ENCODE results near the gene FZD8.
A peak's percentile ranks its signal among the peaks of the same experiment; 100 is the strongest.
"Not testable (repeated sequence)": the region's sequence is repeated elsewhere in the genome, so short reads cannot be mapped to it uniquely, and the experiment has no call there.

FZD8 gene, protein sequence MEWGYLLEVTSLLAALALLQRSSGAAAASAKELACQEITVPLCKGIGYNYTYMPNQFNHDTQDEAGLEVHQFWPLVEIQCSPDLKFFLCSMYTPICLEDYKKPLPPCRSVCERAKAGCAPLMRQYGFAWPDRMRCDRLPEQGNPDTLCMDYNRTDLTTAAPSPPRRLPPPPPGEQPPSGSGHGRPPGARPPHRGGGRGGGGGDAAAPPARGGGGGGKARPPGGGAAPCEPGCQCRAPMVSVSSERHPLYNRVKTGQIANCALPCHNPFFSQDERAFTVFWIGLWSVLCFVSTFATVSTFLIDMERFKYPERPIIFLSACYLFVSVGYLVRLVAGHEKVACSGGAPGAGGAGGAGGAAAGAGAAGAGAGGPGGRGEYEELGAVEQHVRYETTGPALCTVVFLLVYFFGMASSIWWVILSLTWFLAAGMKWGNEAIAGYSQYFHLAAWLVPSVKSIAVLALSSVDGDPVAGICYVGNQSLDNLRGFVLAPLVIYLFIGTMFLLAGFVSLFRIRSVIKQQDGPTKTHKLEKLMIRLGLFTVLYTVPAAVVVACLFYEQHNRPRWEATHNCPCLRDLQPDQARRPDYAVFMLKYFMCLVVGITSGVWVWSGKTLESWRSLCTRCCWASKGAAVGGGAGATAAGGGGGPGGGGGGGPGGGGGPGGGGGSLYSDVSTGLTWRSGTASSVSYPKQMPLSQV

DNA sequence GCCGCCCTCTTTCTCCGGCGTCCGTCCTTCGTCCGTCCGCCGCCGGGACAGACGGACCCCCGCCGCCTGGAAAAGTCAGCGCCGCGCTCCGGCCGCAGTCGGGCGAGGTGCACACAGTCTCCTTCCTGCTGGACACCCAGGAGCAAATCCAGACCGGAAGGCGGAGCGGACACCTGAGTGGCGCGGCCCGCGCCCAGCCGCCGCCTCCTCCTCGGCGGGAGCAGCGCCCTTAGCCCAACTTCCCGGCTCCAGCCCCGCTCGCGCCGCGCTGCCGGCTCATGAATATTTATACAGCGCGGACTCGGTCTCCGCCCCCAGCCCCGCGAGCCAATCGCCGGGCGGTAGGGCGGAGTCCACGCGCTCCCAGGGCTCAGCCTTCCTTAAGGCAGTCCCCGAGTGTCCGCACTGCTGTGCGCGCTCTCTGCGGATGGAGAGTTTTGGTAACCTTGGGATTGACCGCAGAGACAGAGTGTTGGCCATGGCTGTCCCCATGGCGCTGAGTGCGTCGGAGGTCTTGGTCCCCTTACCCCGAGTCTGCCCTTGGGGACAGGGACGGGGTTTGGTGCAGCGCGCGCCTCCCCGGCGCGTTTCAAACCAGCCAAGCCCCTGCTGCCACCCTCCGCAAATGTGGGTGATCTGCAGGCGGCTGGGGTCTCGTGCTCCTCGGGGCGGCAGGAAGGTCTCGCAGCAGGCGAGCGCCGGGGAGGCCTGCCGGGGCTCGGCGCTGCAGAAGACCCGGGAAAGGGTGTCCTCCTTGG lies at the start of gene FZD8:
TSS of gene FZD8 (minus strand) at position 262 of the 758 bp plus-strand sequence. CDS start 867 bp downstream, outside the sequence.
- peak; percentile 40 for DNase-seq

DNA sequence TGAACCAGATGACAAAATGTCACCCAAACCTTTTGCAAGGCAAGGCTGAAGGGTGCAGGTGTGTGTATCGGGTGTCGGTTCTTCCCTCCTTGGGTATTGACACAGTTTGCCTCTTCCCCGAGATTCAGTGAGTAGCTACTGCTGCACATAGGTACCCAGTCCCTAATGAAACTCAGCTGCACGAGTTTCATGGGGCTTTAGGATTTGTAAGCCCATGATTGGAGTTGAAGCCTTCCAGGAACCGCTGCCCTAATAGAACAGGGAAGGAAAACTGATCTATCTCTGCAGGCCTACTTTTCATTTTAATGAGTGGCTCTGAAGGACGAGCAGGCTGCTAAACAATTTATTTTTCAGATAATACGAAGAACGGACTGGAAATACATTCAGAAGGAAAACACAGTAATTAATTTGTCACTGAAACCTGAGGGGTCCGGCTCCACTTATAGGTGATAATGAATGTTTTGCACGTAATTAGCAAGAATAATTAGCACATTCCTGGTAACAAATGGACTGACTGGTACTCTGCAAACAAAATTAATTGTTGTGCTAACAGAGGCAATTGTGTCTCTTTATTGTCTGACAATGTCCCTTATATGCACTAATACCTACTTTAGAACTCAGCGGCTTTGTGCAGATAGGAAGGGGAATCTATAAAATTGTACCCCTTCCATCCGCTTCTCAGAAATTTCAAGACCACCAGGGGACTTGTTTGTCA lies 49.6 kb upstream of the FZD8 start:
- DNase-seq = no peak

DNA sequence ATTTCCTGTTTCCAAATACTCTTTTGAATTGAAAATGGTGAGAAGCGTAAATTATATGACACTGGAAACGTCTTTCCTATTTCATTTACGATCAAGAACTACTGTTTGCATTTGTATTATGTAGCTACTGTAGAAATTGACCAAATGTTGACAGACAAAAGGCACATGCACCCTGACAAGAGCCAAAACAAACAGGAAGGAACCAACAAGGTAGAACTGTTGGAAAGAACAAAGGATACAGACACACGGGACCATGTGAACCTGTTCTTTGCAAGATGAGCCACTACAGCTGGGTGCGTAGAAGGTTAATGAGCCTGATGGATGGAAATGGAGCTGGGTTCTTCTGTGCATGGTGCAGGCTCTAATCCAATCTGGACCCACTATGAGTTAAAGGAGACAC lies 48.4 kb upstream of the FZD8 start:
- DNase-seq = no peak

DNA sequence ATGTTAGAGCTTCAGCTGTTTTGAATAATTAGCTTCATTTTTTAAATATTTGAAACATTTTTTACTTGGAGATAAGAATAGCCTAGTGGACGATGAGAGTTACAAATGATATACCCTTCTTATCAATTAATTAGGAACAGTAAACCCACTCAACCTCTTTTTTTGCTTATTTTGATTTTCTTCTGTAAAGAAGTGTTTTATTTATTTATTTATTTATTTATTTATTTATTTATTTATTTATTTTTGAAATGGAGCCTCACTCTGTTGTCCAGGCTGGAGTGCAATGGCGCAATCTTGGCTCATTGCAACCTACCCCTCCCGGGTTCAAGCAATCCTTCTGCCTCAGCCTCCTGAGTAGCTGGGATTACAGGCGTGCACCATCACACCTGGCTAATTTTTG lies 43.8 kb upstream of the FZD8 start:
- not testable (repeated sequence) for DNase-seq

DNA sequence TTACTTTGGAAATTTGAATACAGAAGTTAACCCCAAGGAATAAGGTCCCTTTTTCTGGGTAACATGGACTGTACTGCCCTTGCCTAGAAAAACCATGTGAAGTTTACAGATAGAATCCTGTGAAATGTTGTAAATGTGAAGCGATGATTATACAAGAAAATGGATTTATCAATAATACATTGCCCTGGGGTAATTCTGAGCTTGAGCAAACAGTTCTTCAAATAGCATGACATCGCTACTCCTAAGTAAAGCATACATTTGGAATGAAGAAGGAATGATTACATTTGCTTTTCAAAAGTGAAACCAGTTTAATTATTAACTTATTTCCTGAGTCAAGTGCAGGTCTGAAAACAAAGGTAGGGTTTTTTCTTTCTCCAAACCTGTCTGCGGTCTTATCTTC lies 43.3 kb upstream of the FZD8 start:
- peak; percentile 1 for DNase-seq

DNA sequence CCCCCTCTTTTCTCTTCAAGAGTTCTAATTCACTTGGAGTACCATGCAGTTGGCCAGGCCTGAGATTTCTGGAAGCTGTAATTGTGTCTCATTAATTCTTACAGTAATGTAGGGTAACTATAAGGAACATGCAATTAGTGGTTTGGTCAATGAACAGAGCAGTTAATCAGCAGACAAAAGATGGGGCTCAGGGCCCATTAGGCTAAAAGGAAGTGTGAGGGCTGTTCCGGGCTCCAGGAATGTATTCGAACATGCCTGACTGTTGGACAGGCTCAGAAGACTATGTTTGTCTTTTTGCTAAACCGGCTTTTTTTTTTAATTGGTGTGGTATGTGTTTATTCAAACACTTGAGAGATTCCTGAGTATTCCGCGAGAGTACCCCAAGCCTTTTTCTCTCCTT lies 42.5 kb upstream of the FZD8 start:
- DNase-seq = no peak

DNA sequence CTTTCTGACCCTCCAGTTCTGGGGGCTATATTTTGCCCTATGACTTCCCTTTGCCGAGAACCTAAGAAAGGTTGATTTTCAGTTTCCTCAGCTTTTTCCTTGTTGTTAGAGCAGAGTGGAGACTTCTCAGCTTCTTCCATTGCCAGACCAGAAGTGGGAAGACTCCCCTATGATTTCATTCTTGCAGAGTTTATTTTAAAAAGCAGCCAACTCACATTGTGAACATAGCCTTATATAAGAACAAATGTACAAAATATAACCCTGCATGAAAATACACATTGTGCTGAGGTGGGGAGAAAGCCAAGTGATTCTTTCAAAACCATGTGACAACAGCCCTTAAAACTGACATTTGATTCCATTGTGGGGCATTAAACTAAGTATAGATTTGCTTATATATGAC lies 33.8 kb upstream of the FZD8 start:
- no peak for DNase-seq

DNA sequence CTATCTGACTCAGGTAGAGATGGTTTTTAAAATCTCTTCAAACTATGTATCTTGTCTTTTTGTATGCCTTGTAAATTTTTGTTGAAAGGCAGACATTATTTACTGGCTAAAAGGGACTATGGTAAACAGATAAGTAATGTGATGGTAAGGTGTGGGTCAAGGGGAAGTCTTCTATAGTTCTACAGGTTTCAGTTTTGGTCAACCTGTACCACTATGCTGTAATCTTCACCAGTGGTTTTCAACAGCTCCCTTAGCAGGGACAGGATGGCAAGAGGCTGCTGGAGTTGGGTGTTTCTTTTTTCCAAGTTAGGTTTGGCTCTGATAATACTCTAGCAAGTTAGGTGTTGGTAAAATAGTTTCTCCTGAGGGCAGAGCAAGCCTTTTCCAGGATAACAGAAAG lies 32.7 kb upstream of the FZD8 start:
- DNase-seq = no peak

DNA sequence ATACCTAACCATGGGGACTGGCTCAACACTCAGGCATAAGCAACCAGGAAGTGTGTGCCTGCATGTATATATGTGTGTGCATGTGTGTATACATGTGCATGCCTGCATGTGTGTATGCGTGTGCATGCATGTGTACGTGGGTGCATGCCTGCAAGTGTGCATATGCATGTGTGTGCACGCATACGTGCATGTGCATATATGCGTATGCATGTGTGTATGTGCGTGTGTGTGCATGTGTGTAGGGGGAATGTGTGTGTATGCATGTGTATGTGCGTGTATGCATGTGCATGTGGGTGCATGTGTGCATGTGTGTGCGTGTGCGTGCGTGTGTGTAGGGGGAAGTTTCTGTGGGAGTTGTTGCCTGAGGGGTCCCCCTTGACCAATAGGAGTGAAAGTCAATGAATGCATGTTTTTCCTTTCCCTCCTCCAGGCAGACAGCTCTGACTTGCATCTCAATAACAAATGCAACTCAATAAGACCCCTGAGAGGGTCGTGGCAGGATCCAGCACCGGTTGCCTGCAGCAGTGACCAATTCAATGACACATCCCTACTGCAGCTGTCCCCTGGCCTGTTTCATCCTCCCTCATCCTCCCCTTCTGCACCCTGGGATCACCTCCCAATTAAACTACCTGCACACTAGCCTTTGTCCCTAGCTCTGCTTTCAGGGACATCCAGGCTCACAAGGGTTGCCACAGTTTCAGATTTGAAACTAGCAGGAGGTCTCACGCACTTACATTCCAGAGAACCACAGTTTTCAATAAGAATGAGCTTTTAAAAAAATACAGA lies 27.0 kb upstream of the FZD8 start:
- no peak for DNase-seq

DNA sequence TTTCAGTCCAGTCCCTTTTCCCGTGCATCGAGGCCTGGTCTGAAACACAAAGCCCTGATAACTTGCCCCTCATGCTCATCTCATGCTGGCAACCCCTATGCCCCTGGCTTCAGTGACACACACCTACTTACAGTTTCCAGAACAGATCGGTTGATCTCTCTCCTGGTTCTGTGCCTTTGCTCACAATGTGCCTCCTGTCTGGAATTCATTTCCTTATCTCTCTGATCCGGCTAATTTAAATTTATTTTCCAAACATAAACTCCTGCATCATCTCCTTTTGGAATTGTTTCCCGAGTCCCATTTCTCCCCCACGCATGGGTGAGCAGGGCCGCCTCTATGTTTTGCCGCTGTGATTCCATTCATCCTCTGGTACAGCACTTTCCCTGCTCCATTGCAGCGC lies 25.9 kb upstream of the FZD8 start:
- DNase-seq = no peak

DNA sequence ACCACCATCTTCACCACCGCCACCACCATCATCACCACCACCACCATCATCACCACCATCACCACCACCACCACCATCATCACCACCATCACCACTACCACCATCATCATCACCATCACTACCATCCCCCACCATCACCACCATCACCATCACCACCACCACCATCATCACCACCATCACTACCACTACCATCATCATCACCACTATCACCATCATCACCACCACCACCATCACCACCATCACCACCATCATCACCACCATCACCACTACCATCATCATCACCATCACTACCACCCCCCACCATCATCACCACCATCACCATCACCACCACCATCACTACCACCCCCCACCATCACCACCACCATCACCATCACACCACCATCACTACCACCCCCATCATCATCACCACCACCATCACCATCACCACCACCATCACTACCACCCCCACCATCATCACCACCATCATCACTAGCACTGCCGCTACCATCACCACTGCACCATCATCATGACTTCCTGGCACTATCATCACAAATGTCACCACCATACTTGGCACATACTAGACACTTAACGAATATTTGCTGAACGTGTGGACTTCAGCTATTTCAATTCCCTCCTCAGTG lies 25.3 kb upstream of the FZD8 start:
- DNase-seq = no peak

DNA sequence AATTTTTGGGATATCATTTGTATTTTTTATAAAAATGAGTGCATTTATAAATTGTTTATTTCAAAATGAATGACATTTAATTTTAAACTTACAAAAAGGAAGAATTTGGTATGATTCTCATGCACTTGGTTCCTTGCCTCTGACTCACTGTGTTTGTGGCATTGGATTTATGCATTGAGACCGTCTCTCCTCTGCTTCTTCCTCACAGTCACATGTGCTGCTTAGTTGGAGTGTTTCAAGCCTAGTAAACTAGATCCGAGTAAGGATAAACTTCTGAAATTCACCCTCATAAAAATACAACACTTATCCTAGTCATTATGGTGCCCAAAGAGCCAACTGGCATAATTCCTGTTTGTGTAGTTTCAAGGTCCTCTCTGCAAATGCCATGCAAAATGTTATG lies 19.1 kb upstream of the FZD8 start:
- DNase-seq = no peak

DNA sequence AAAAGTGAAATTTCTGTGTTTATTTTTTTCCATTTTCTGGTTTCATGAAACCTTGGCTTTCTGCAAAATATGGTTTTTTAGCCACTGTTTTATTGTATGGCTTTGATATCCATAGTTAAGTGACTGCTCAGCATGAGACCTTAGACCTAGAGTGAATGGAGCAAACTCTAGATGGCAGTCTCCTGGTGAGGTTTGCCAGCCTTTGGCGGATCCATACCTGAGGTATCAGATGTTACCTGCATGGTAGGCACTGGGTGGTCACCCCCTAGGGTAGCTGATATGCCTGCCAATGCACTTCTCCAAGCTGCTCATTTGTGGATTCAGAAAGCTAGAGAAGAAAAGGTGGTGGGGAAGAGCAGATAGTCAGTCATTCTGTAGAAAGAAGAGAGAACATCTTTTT lies 17.4 kb upstream of the FZD8 start:
- DNase-seq = no peak

DNA sequence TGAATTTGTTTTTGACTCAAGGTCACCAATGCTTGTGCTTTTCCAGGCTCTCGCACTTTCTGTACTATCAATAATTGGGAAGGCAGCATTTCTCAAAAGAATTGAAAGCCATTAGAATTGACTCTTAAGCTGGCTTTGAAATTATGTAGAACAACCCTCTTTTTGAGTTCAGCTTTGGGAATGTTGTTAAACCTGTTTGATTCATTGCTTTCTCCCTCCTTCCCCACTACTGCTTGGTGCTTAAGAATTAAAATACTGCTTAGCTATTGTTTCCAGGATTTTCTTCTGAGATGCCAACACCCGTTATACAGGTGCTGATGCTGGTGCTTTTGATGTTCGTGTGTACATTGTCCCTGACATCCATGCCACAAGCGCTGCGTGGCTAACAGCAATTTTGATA lies 15.5 kb upstream of the FZD8 start:
- no peak for DNase-seq

DNA sequence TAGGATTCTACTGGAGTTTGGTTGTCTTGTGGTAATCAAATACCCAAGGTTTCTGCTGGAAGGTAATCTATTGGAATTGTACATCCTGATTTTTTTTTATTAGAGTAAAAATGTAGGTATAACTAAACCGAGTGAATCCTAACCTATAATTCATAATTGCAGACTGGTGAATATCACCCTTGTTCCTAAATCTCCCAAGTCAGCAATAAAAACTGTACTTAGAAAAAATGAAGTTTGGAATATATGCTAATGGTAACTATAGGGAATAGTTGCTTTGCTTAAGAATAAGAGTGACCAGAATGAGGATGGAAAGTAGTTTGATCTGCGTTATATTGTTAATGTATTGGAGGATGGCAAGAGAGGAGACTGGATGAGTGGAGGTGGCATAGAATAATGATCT lies 10.7 kb upstream of the FZD8 start:
- no peak for DNase-seq

DNA sequence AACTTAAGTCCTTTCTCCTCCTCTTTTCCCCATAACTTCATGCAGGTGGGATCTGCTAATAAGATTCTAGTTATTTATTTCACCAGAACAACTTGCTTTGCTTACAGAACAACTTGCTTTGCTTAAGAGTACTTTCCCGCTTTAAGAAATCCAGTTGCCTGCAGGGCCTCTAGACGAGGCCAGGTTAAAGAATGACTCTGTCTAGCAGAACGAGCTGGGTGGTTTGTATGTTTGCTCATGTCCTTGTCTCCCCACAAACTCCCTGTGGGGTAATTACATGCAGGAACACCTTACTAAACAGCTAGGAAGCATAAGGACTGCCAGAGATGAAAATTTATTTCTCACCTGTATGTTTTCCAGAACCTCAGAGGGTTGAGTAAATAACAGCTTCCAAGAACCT lies 8.8 kb upstream of the FZD8 start:
- no peak for DNase-seq

DNA sequence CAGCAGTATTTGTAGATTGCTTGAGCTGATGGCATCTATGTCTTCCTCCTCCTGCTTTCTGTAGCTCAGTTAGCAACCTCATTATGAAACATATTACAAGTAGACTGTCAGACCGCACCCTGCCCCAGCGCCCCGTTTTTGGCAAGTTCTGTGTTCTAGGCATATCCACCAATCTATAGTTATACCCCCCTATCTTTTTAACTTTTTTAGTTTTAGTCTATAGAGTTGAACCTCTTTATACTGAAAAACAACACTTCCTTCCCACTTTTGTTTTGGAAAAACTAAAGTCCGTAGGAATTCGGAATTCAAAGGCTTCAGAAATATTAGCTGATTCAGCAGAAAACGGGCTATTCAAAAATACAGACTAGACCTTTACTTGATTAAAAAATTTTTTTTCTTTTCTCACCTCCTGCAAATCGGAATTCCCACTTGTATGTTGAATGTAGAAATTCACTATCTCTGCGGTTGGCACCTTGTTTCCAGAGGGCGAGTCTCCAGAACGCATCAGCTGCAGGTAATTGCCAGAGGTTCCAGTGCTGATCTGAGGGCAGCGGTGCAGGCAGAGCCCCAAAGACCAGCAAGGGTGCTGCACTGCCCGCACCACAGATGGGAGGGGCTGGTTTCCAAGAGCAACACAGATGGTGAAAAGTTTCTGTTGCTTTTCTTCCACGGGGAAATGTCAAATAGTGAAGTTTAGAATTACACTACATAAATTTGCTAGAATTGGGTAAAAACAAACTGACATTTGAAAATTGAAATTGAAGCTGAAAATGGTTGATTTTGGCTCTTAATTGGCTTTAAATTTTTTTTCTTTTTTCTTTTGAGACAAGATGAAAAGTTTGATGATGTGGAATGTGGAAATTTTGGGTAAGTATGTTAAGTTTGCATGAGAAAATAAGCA lies 2.2 kb upstream of the FZD8 start:
- DNase-seq = no peak

DNA sequence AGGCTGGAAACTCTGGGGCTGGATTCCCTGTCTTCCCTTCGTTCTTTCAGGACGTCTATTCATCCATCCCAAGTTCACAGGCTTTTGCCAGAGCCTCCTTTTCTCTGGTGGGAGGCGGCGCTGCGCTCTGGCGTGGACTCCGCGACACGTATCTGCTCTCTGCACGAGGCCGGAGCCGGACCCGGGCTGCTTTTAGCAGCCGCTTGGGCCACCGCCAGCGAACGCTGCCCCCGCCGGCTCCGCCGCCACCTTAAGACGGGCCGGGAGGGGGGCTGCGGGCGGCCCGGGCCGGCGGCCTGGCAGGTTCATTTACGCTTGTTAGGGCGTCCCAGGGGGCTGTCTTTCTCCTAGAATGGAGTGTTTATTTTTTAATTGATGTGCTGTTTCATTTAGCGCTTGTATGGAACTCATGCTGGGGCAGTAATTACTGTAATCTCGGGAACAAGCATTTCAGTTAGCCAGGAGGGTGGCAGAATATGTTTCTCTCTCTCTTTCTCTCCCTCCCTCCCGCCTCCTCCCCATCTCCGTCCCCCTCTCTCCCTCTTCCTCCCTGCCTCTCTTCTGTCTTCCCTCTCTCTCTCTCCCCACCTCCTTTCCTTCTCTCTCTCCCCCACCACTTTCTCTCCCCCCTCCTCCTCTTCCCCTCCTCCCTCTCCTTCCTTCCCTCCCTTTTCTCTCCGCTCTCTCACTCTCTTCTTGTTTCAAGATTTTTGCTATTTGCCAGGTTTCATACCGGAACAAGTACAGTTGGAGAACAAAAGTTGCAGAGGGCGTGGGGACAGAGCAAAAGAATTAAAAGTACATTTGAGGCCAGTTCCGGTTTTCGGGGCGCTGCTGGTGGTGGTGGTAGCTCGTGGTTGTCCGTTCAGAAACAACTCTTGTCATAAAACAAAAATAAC lies 1.3 kb upstream of the FZD8 start:
- no peak for DNase-seq

DNA sequence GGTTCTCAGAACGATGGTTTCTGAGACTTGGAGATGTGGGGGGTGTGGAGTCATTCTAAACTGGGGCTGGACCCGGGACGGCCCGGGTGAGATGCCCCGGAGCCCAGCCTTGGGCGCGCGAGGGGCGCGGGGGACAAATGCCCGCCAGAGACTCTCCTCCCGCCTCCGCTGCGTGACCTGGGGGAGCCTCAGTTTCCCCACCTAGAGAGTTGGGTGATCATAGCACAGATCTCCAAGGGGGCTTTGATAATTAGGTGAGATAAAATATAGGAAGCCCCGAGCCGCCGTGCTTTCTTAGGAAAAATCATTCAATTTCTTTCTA lies 658 bp upstream of the FZD8 start:
- DNase-seq = no peak

DNA sequence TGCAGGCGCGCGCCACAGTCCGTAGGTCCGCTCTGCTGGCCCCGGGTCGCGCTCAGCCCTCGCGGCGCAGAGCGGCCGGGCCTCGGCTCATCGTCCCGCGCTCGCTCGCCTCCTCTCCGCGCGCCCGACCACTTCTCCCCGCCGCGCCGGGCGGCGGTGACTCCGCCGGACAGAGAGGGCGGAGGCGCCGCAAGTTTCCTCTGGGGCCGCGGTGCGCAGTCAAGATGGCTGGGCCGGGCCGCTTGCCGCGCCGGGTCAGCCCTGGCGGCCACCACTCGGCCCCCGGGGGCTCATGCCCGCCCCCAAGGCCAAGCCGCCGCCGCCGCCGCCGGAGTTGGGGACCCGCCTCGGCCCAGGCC lies 441 bp downstream of the FZD8 start:
- DNase-seq = no peak
